ENCODE measurements around the gene USP32.
A peak's percentile ranks its signal among the peaks of the same experiment; 100 is the strongest.
"Not testable (repeated sequence)": the region's sequence is repeated elsewhere in the genome, so short reads cannot be mapped to it uniquely, and the experiment has no call there.

USP32 gene

DNA sequence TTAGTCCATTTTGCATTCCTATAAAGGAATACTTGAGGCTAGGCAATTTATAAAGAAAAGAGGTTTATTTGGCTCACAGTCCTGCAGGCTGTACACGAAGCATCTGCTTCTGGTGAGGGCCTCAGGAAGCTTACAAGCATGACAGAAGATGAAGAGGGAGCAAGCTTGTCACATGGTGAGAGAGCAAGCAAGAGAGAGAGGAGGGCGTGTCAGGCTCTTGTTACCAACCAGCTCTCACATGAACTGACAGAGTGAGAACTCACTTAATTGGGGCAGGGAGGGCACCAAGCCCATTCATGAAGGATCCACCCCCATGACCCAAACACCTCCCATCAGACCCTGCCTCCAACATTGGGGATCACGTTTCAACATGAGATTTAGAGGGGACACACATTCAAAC is 31.9 kb upstream of the USP32 start:
- TF ChIP-seq TAF1 (IDR thresholded peaks at IDR 0.05; ENCODE audit: borderline replicate concordance, low read depth, low read length) (no peak), POLR2AphosphoS5 (IDR thresholded peaks at IDR 0.05; ENCODE audit: low read depth, low read length) (no peak), POLR2A (IDR thresholded peaks at IDR 0.05; ENCODE audit: low read depth, low read length) (no peak)

GRCh38 chr17:60422162-60422665 is 30.3 kb upstream of the USP32 start, which contains the start of gene CHCT1:
Gene CHCT1 (plus strand): TSS chr17:60422489. CDS start chr17:60422593, 104 bp downstream.
- TF ChIP-seq POLR2A (IDR thresholded peaks at IDR 0.05; ENCODE audit: low read depth, low read length) (no peak), POLR2AphosphoS5 (IDR thresholded peaks at IDR 0.05; ENCODE audit: low read depth, low read length) (no peak), TAF1 (IDR thresholded peaks at IDR 0.05; ENCODE audit: borderline replicate concordance, low read depth, low read length) (no peak)
- FAIRE-seq (no peak), DNase-seq (ENCODE audit: insufficient read length) (no peak)

More for the DNA sequence above, 31.9 kb upstream of the USP32 start:
- FAIRE-seq = no peak
- no peak for DNase-seq (ENCODE audit: insufficient read length)

- peak; percentile 56 for FAIRE-seq
Measured at GRCh38 chr17:60421273-60422161, 29.6 kb upstream of the USP32 start.

GRCh38 chr17:60419875-60420274 is 27.9 kb upstream of the USP32 start:
- DNase-seq (ENCODE audit: insufficient read length); FAIRE-seq: not testable (repeated sequence)

More at GRCh38 chr17:60421273-60422161, 29.6 kb upstream of the USP32 start:
- no peak for TF ChIP-seq POLR2AphosphoS5 (IDR thresholded peaks at IDR 0.05; ENCODE audit: low read depth, low read length)
- TF ChIP-seq TAF1 (IDR thresholded peaks at IDR 0.05; ENCODE audit: borderline replicate concordance, low read depth, low read length) = 0 out of 2 replicates have a peak, but pooled peaks have one; percentile 26
- TF ChIP-seq POLR2A (IDR thresholded peaks at IDR 0.05; ENCODE audit: low read depth, low read length) = peak; percentile 49; the same call in 1 of the 2 replicates
- DNase-seq (ENCODE audit: insufficient read length) = peak; percentile 82

DNA sequence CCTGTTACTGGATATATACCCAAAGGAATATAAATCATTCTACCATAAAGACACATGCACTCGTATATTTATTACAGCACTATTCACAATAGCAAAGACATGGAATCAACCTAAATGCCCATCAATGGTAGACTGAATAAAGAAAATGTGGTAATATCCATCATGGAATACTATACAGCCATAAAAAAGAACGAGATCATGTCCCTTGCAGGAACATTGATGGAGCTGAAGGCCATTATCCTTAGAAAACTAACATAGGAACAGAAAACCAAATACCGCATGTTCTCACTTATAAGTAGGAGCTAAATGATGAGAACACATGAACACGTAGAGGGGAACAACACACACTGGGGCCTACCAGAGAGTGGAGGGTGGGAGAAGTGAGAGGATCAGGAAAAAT is 27.1 kb upstream of the USP32 start:
- not testable (repeated sequence) for FAIRE-seq; DNase-seq (ENCODE audit: insufficient read length)

DNA sequence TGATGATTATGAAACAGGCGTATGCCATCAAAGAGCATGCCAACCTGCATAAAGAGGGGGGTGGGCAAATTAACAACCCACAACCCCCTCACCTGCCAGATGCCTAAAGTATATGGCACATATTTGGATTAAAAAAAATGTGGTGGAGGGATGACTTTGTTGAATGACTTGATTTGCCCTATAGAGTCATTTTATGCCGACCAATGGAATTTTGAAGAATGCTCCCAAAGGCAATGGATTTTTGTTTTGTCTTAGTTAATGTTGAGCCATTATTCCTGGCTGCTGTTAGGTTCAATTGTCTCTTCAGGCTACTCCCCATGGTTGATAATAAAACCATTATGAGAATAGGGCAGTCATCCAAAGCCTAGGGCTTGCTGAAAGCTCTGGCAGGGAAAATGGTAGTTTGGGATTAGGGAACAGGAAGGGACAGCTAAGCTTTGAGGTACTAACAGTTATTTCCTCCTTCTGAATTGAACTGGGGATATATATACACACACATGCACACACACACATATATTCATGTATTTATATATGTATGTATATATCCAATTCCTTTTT is 24.5 kb upstream of the USP32 start:
- FAIRE-seq = no peak
- no peak for DNase-seq (ENCODE audit: insufficient read length)
- TF ChIP-seq POLR2A (IDR thresholded peaks at IDR 0.05; ENCODE audit: low read depth, low read length) = no peak
- no peak for TF ChIP-seq POLR2AphosphoS5 (IDR thresholded peaks at IDR 0.05; ENCODE audit: low read depth, low read length)
- no peak for TF ChIP-seq TAF1 (IDR thresholded peaks at IDR 0.05; ENCODE audit: borderline replicate concordance, low read depth, low read length)

DNA sequence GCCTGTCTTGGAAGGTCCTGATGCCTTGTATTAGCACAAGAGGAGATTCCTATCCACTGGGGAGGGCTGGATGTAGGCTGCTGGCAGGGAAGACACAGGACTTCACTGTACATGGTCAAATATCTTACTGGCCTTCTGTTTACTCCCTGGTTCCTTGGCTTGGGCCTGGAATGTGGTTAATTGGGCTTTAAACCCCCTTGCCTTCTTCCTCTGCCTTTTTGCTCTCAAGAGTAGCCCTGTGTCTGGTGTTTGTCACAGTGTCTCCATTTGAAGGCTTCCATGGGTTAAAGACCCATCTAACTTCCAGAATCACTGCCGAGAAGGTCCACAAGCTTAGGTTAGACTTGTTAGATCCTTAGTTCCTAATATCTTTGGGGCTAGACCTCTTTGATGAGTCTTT is 23.2 kb upstream of the USP32 start:
- no peak for FAIRE-seq
- TF ChIP-seq POLR2AphosphoS5 (IDR thresholded peaks at IDR 0.05; ENCODE audit: low read depth, low read length) (no peak), POLR2A (IDR thresholded peaks at IDR 0.05; ENCODE audit: low read depth, low read length) (no peak), TAF1 (IDR thresholded peaks at IDR 0.05; ENCODE audit: borderline replicate concordance, low read depth, low read length) (no peak)
- DNase-seq (ENCODE audit: insufficient read length) = no peak

GRCh38 chr17:60412701-60413100 is 20.8 kb upstream of the USP32 start:
- FAIRE-seq = no peak
- no peak for DNase-seq (ENCODE audit: insufficient read length)
- TF ChIP-seq TAF1 (IDR thresholded peaks at IDR 0.05; ENCODE audit: borderline replicate concordance, low read depth, low read length) (no peak), POLR2AphosphoS5 (IDR thresholded peaks at IDR 0.05; ENCODE audit: low read depth, low read length) (no peak), POLR2A (IDR thresholded peaks at IDR 0.05; ENCODE audit: low read depth, low read length) (no peak)

DNA sequence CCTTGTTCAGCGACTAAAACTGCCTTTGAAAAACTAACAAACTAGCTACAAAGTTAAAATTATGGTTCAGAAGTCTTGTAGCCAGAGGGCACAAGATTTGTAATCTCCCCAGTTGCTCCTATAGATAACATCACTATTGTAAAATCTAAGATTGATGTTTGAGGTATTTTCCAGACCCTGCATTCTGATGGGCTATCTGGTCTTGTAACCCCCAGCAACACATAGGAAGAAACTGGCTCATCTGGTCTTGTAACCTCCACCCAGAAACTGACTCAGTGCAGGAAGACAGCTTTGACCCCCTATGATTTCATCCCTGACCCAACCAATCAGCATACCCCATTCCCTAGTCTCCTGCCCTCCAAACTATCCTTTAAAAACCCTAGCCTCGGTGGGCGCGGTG is 18.1 kb upstream of the USP32 start:
- no peak for DNase-seq (ENCODE audit: insufficient read length)
- FAIRE-seq = no peak
- TF ChIP-seq POLR2AphosphoS5 (IDR thresholded peaks at IDR 0.05; ENCODE audit: low read depth, low read length) = no peak
- TF ChIP-seq TAF1 (IDR thresholded peaks at IDR 0.05; ENCODE audit: borderline replicate concordance, low read depth, low read length) = no peak
- no peak for TF ChIP-seq POLR2A (IDR thresholded peaks at IDR 0.05; ENCODE audit: low read depth, low read length)

DNA sequence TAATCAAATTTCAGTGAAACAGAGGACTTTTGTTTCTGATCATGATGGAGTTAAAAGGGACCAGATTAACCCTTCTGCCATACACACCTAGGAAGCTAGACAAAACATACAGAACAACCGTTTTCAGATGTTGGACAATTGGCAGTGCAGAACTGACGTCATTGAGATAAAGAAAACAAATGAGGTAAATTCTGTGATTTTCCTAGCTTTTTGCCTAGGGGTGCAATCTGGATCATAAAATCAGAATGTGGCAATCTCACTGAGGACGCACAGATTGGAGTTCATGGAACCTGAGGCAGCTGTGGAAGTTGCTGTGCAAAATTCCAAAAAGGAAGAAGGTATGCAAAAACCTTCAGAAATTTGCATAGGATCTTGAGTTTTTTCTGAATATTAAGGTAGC is 15.0 kb upstream of the USP32 start:
- FAIRE-seq (no peak), DNase-seq (ENCODE audit: insufficient read length) (no peak)
- TF ChIP-seq POLR2A (IDR thresholded peaks at IDR 0.05; ENCODE audit: low read depth, low read length) (no peak), TAF1 (IDR thresholded peaks at IDR 0.05; ENCODE audit: borderline replicate concordance, low read depth, low read length) (no peak), POLR2AphosphoS5 (IDR thresholded peaks at IDR 0.05; ENCODE audit: low read depth, low read length) (no peak)

DNA sequence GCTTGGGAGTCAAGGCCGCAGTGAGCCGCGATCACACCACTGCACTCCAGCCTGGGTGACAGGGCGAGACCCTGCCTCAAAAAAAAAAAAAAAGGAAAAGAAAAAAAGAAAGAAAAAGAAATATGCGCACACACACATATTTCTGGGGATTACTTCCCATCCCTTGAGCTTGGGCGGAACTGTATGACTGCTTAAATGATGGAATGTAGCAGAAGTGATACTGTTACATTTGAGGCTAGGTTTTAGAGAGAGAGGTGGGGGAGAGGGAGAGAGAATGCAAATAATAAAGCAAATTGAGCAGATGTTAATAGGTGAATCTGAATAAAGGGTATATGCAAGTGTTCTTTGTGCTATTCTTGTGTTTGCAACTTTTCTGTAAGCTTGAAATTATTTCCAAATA is 12.0 kb upstream of the USP32 start:
- TF ChIP-seq POLR2A (IDR thresholded peaks at IDR 0.05; ENCODE audit: low read depth, low read length) (no peak), TAF1 (IDR thresholded peaks at IDR 0.05; ENCODE audit: borderline replicate concordance, low read depth, low read length) (no peak), POLR2AphosphoS5 (IDR thresholded peaks at IDR 0.05; ENCODE audit: low read depth, low read length) (no peak)
- DNase-seq (ENCODE audit: insufficient read length) = no peak
- FAIRE-seq = no peak

- TF ChIP-seq TAF1 (IDR thresholded peaks at IDR 0.05; ENCODE audit: borderline replicate concordance, low read depth, low read length) (no peak), POLR2AphosphoS5 (IDR thresholded peaks at IDR 0.05; ENCODE audit: low read depth, low read length) (no peak), POLR2A (IDR thresholded peaks at IDR 0.05; ENCODE audit: low read depth, low read length) (no peak)
- no peak for DNase-seq (ENCODE audit: insufficient read length)
- no peak for FAIRE-seq
Measured at GRCh38 chr17:60403523-60403810, 11.5 kb upstream of the USP32 start.

Measured in GM12892 (cell line).